GM19193 (cell line): ENCODE measurements around the gene PHOX2B.

ENCODE experiments used
- POLR2A ChIP-seq: IDR thresholded peaks from 4 replicates; pipeline ENCODE4 v1.6.1; 2011; ENCODE audit not compliant: insufficient read depth, insufficient read length; ENCODE audit errors: extremely low read depth

PHOX2B gene

DNA sequence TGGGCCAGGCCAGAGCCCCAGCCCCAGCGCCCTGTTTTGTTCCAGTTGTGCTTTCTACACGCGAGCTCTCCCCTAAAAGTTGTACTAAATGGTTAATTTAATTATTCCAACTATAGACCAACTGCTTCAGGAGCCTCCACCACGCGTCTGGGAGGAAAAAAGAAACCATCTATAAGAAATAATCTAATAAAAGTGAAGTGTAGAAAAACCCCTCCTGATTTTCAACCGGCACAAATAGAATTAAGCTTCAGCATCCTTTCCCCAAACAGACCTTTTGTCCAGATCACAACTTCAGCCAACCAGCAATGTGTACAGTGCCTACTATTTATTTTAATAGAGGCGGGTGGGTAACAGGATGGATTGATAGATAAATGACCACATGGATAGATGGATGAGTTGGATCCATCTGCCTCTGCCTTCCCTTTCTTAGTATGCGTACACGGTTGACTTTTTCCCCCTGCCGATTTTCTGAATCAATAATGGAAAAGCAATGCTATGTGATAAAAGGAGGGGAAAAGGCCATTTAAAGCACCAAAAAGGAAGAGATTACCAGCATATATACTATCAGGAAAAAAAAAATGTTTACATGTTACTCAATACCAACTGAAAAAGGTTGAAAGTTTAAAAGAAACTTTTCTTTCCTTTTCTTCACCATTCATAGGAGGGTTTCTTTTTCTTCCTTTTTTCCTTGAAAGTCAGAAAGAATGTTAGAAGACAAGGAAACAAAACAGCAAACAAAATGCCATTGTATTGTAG is 3.7 kb upstream of the PHOX2B start:
- TF ChIP-seq POLR2A, result no peak

DNA sequence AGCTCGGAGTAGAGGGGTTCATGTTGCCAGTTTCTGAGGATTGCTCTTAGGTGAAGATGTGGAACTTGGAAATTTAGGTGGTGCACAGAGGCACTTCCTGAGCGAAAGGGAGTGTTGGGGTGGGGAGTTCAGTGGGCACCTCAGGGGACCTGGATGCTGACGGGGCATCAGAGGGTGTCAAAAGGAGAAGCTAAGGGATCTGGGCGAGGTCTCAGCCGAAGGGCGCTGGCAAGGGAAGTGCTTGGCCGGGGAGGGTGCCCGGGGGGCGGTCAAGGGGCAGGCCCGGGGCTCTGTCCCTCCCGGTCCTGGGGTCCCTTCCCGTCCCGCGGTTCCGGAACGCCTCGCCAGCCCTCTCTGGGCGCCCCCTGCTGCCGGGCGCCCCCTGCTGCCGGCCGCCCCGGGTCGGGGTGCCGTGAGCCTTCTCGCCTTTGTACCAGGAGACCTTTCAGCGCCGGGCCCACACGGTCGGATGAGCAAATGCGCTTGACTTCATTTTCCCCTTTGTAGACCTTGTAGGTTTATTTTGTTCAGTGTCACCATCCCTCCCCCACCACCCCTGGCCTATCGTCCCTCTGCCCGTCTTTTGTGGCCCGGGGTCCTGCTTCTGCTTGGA is 3.0 kb upstream of the PHOX2B start:
- TF ChIP-seq POLR2A, result no peak

DNA sequence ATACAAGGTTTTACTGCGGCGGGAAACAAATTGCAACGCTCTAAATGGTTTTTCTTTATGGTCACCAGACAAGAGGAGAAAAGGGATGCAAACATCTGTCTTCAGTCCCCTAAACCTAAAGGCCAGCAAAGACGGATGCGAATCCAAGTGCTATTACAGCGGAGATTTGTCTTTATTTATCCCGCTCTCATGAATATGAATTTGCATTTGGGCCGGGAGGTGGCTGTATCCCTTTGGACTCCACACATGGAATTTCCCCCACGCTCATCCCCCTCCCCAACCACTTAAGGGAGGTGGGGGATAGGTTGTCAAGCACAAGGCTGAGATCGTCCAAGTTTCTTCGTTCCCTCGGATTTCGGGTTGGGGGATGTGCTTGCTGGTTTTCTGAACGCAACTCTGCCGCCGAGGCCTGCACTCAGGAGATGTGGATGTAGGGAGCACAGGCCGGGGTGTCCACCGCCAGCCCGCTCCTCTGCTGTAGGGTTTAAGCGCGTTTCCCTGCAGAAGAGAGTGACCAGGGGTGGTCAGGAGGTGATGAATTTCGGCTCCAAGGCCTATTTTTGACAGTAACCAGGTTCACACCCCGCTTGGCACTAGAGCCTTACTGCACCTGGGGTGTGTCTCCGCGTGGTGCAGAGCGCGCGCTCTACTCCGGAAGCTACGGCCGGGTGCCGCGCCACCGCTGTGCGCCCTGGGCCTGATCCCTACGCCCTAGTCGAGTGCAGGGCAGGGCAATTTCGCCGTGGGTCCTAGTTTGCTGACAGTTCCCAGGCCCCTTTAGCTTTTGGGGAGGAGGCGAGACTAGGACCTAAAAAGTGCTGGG is 2.3 kb upstream of the PHOX2B start:
- TF ChIP-seq POLR2A, result no peak

DNA sequence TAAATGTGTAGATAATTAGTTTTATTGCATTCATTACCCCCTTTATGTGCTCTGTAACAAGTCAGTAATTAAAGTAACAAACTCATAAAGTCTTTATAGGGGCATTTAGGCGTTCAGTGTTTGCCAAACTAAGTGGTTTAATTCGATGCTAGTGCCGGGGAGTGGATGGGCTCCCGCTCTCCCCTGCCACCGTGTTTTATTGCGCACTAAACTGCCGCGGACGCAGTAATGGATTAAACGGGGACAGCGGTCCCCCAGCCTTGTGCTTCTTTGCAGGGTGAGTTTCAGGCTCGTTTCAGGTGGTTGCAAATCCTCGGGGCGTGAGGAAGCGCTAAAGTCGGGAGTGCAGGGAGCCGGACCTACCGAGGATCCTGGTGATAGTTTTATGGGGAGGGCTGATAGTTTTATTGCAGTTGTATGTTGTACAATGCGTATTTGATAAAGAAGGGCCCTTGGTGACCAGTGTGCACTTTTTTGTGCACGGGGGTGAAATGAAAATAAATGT is 1.6 kb upstream of the PHOX2B start:
- TF ChIP-seq POLR2A, result no peak

DNA sequence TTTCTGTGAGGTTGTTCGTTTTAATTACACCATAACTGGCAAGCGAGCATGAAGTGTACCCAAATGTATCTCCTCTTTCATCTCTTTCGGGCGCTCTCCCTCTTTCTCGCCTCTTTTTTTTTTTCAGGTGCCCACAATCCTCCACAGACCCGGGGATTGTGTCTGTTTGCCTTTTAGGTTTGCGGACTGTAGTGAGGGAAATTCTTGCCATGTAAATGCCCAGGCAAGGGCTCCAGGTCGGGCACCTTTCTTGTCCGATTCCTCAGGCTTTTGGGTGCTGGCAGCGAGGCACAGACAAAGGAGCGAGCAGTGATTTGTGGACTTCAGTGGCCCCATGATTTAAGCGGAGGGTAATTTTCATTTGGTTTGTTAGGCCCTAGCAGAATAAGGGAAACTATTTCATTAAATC is 1.1 kb upstream of the PHOX2B start:
- TF ChIP-seq POLR2A, result no peak

DNA sequence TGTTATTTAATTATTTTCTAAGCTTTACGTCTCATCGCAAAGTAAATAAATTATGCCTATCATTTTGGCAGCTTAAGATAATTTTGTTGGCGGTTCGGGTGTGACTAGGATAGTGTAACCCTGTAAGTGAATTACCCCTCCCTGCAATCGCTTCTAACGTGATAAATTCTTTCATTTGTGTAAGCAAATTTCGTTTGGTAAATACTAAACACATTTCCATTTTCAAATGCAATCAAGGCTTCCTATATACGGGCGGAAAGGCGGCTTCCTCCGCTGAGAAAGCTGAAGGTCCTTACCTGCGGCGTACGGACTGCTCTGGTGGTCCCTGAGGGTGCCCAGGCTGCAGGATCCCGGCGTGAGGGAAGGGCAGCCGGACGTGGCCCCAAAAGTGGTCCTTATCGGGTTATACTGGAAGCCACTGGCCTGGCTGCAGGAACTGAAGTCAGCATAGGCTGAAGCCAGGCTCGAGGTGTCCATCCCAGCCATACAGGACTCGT is 403 bp downstream of the PHOX2B start:
- TF ChIP-seq POLR2A, result no peak

DNA sequence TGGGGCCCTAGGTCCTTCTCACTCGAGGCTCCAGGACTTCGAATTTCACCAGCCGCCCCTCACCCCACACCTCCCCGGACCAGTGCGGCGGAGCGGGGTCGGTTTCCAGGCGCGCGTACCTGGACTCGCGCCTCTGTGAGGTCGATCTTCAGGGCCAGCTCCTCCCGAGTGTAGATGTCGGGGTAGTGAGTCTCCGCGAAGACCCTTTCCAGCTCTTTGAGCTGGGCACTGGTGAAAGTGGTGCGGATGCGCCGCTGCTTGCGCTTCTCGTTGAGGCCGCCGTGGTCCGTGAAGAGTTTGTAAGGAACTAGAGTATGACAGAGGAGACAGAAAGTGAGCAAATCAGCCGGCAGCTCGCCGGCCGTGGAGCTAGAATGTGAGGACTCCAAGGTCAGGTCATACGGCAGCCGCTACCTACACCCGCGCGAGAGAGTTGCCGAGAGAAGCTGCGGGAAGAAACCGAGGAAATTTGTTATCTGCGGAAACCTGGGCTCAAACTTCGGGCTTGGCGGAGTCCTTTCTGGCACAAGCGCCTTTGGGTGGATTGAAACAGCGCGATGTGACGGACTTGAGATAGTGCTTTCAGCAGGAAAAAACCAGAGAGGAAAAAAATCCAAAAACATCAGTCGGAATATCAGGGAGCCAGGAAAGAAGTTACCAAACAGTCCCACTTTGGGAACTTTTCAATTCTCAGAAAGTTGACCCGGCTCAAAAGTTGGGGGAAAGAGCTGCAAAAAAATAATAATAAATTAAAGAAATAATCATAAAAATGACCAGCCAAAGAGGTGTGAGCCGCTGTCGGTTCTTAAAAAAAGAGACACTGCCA is 1.1 kb downstream of the PHOX2B start:
- TF ChIP-seq POLR2A, result no peak

DNA sequence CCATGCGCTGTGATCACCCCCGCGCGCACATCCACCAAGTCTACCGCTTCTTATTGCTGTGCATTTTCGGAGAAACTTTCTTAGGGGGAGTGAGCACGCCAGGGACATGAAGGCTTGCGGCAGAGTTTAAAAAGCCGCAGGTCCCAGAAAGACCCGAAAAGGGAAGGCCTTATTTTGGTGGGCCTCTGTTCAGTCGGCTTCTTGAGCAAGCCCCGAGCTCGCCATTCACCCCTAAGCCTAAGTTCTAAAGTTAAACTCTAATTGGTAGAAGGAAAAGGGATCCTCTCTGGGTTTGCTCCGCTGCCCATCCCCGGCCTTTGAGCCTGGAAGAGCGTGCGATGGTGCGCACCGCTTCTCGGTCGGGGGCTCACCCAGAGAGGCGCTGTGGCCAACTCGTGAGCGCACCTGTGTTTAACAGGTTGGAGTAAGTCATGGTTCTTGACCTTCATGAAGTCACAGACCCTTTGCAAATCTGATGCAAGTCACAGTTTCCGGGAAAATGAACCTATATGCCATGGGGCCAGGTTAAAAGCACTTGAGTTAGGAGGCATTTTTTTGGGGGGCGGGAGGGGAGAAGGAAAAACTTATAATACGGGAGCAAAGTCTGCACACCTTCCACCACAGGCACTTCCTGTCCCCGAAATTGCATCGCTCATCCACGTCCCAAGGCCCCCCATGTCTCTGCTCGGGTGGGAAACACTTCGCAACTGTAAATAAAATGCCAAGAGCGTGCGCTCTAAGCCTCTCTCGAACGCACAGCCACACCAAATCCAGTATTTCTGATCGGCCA is 1.9 kb downstream of the PHOX2B start:
- TF ChIP-seq POLR2A, result no peak

DNA sequence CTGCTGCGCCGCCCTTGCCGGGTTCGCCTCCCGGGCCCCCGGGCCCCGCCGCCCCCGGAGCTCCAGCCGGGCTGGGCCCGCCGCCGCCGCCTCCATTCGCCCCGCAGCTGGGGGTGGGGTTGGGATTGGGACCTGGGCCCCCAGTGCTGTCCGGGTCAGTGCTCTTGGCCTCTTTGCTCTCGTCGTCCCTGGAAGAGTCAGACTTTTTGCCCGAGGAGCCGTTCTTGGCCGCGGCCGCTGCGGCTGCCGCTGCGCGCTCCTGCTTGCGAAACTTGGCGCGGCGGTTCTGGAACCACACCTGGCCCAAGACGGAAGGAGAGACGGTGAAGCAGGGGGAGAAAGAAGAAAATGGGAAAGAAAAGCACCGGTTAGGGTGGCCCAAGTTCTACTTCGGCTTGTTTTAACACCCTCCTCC is 2.5 kb downstream of the PHOX2B start:
- no peak for TF ChIP-seq POLR2A

DNA sequence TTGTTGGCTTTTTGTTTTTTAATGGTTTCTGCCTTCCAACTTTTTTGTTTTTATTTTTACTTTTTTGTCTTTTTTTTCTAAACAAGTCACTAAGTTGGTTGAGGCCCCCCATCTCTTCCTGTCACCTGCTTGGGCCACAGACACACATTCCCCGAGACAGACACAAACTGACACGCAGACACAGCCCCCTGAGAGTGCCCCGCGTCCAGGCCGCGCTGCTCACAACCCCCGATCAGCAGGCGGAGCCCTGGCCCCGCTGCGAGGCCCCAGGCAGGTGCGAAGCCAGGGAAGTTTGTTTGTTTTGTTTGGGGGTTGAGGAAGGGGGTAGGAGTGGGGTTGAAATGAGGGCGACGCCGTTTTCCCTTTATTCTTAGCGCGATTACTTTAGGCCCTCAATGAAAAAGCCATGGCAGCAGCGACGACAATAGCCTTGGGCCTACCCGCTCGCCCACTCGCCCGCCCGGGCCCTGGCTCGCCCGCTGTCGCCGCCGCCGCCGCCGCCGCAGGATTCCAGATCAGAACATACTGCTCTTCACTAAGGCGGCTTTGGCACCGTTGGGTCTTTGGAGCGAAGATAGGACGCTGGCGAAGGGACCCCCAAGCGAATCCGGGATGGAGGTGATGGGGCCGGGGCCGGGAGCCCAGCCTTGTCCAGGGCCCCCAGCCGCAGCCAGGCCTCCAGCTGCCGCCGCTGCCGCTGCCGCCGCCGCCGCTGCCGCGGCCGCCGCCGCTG is 3.1 kb downstream of the PHOX2B start:
- no peak for TF ChIP-seq POLR2A

DNA sequence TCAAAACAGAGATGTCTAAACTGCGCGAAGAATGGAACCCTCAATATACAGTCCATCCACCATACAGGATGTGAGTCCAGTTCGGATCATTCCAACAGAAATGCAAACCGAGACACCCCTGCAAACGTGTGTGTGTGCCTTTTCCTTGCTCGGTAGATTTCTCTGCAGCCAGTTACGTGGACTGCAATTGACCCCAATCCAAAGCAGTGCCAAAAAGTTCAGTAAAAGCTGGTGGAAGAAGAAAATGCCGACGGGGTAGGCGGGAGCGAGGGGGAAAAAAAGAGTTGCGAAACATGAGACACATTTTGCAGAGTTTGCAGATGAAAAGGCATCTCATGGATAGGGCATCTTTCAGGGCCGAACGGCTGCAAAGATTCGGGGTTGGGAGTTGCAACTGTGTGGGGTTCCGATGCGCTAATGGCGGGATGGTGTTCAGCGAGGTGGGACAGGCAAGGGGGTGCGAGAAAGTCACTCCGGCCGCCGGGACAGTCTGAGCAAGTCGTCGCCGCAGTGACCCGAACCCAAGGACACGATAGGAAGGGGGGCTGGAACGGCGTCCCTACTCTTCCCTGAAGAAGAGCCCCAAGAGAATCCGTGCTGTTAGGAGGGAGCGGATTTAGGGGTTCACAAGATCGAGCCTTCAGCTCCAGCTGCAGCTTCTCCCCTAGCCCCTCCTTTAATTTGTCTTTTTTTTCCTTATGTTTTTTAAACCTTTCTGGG is 3.8 kb downstream of the PHOX2B start:
- no peak for TF ChIP-seq POLR2A

DNA sequence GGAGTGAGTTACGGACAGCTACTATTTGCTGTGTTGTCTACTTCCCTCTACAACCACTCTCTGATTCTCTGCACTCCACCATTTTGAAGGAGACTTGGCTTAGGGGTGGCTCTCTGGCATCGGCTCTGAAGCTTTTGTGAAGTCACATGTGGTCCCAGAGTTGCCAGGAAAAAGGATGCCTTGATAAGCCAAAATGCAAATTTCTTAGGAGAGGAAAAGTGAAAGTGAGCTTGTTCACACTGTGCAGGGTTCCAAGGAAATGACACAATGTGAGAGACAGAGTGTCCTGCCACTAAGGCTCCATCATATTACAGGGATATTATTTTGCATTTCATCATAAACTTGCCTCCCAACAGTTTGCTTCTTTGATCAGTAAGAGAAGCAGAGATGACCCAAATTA is 7.2 kb downstream of the PHOX2B start:
- no peak for TF ChIP-seq POLR2A
